Neural cell (in vitro differentiated cells): ENCODE results near the gene SH3PXD2A.

Experiments used
- EZH2 ChIP-seq: fragments of 200-600, 300-800 bp; shearing (Covaris generic), sonication (generic); IDR thresholded peaks from 2 replicates; pipeline ENCODE4 v1.6.1; 2014; ENCODE audit warnings: antibody characterized with exemption, low read length, borderline replicate concordance, mild to moderate bottlenecking; ENCODE audit not compliant: insufficient read depth, poor library complexity, severe bottlenecking
- POLR2AphosphoS5 ChIP-seq: IDR thresholded peaks from 2 replicates; pipeline ENCODE4 v1.6.1; 2012
- TF ChIP-seq, protein P1 (sequence below): fragments of 450-650 bp; IDR thresholded peaks from 2 replicates; pipeline ENCODE4 v1.5.1; 2014; ENCODE audit warnings: antibody characterized with exemption, mild to moderate bottlenecking, moderate library complexity; ENCODE audit not compliant: poor library complexity, severe bottlenecking

DNA sequence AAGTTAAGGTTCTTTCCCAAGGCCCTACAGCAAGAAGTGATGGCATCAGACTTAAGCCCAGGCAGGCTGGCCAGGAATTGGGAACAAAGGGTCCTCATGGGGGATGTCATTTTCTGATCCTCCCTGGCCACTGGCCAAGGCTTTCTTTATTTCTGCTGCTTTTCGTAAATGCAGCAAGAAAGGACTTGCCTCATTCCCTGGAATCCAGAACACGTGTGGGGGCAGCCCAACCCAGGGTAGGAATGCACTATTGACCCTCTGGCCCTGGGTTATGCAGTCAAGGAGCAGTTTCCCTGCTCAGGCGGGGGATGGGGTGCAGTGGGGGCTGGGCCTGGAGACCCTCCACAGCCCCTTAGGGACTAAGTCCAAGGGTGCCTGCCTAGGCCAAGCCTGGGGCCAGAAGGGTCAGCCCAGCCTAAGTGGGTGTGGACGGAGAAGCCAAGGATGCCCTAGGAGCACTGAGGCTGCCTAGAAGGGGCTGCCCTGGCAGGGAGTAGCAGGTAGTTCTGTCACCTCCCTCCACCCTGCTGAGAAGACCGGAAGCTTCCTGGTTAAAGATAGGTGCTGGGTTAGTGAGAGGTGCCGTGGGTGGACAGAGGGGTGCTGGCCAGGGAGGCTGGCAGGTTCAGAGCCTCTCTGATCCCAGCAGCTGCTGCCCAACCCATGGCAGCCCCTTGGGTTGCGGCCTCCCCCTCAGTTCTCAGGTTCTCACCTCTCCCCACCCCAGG is 179.2 kb downstream of the SH3PXD2A start:
- no peak for TF ChIP-seq EZH2
- TF ChIP-seq, protein P1, sequence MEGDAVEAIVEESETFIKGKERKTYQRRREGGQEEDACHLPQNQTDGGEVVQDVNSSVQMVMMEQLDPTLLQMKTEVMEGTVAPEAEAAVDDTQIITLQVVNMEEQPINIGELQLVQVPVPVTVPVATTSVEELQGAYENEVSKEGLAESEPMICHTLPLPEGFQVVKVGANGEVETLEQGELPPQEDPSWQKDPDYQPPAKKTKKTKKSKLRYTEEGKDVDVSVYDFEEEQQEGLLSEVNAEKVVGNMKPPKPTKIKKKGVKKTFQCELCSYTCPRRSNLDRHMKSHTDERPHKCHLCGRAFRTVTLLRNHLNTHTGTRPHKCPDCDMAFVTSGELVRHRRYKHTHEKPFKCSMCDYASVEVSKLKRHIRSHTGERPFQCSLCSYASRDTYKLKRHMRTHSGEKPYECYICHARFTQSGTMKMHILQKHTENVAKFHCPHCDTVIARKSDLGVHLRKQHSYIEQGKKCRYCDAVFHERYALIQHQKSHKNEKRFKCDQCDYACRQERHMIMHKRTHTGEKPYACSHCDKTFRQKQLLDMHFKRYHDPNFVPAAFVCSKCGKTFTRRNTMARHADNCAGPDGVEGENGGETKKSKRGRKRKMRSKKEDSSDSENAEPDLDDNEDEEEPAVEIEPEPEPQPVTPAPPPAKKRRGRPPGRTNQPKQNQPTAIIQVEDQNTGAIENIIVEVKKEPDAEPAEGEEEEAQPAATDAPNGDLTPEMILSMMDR = no peak
- no peak for TF ChIP-seq POLR2AphosphoS5
